IPS DF 6.9 (cell line): ENCODE results near the gene SLC35F1.

Source experiments
- DNase-seq: peaks from one replicate; pipeline ENCODE4 v3.0.0-alpha.2; 2013; ENCODE audit warnings: low read depth, low spot score
- H3K27ac ChIP-seq: one replicate; pipeline ENCODE4 v1.5.1; 2013; ENCODE audit warnings: low read length, control low read depth
- H3K27me3 ChIP-seq: 2 replicates; pipeline ENCODE4 v1.6.1; 2013; ENCODE audit warnings: mild to moderate bottlenecking, low read length; ENCODE audit not compliant: control insufficient read depth, insufficient read depth
- H3K36me3 ChIP-seq: 2 replicates; pipeline ENCODE4 v1.6.1; 2013; ENCODE audit warnings: low read length; ENCODE audit not compliant: control insufficient read depth, insufficient read depth
- H3K4me1 ChIP-seq: 2 replicates; pipeline ENCODE4 v1.6.1; 2013; ENCODE audit warnings: low read length; ENCODE audit not compliant: control insufficient read depth, insufficient read depth
- H3K4me3 ChIP-seq: 2 replicates; pipeline ENCODE4 v1.5.1; 2013; ENCODE audit warnings: mild to moderate bottlenecking, low read length
- H3K9me3 ChIP-seq: 2 replicates; pipeline ENCODE4 v1.6.1; 2013; ENCODE audit warnings: low read length, inconsistent platforms; ENCODE audit not compliant: control insufficient read depth, insufficient read depth
- WGBS: extraction: QIAGEN DNeasy Blood & Tissue Kit; methylation state at CpG from one replicate; pipeline ENCODE4 v1.1.7; 2013; ENCODE audit warnings: mixed read lengths, missing lambda C conversion rate; ENCODE audit not compliant: insufficient read length, insufficient coverage; 5-methylcytosine and 5-hydroxymethylcytosine counted together

The SLC35F1 gene

DNA sequence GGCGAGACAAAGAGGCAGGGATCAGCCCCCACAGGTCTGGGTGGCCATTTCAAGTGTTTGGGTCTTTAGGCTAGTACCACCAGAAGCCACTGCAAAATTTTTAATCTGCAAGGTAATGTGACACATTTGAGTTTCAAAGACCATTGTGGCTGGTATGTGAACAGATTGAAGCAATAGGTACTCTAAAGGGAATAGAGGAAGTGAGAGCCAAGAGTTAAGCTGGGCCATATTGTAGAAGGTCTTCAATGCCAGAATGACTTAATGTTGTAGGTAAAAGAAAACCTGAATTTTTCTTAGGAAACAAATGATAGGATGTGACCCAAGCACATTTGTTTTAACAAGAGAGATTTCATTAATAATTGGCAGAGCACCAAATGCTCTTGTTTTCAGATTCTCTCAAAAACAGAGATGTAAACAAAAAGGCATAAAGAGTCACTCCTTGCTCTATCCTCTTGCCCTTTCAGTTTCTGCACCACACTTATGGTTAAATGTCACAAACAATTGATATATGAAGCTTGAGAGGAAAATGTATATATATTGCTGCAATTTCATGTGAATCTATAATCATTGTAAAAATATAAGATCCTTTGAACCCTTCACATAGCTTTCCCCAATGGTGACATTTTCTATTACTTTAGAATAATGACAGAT, 333.9 kb downstream of the SLC35F1 start:
- Histone ChIP-seq H3K4me1 (no peaks in the 10 kb centered on the region), H3K27ac (no peak overlapping the region)

DNA sequence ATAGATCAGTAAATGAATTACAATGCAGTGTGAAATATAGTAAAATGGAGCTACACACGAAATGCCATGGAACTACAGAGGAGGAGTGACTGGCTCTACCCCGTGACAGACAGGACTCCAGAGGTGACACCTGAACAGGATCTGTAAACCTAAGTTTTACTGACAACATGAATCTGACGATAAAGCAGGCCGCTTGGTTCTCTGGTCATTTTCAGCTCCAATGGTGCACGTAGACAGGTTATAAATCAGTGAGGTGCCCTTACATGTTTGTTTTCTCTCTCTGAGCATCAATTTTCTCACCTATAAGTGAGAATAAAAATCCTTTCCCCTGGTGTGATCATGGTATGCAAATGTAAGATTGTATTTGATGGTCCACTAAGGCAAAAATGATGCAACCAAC, 339.3 kb downstream of the SLC35F1 start:
- no peaks in the 10 kb centered on the region for H3K4me1 ChIP-seq
- no peaks in the 10 kb centered on the region for H3K9me3 ChIP-seq
- no peak for DNase-seq
- H3K36me3 ChIP-seq: no peaks in the 10 kb centered on the region
- WGBS: no CpG with 5 or more reads among the region's 5 CpGs
- no peak overlapping the region for H3K4me3 ChIP-seq
- H3K27ac ChIP-seq: no peak overlapping the region
- no peaks in the 10 kb centered on the region for H3K27me3 ChIP-seq

More for the DNA sequence above, 333.9 kb downstream of the SLC35F1 start:
- WGBS: no CpG with 5 or more reads among the region's 1 CpG
- Histone ChIP-seq H3K36me3 (no peaks in the 10 kb centered on the region), H3K27me3 (no peaks in the 10 kb centered on the region), H3K4me3 (no peak overlapping the region), H3K9me3 (no peaks in the 10 kb centered on the region)
- DNase-seq: no peak

DNA sequence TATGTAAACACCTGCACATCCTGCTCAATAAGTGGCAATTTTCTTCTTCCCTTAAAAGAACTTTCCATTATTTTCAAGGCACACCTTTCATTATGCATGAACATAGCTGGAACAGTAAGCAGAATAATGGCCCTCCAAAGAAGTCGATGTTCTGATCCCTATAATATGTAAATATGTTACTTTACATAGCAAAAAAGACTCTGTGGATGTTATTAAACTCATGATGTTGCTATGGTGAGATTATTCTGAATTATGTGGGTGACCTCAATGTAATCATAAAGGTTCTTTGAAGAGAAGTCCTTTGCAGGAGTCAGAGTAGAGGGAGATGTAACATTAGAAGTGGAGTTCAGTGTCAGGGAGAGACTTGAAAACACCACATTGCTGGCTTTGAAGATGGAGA, 341.1 kb downstream of the SLC35F1 start:
- H3K9me3 ChIP-seq: no peaks in the 10 kb centered on the region
- H3K4me3 ChIP-seq: no peak overlapping the region
- H3K4me1 ChIP-seq: no peaks in the 10 kb centered on the region
- H3K27me3 ChIP-seq: no peaks in the 10 kb centered on the region
- no CpG with 5 or more reads among the region's 1 CpG for WGBS
- H3K27ac ChIP-seq: no peak overlapping the region
- H3K36me3 ChIP-seq: no peaks in the 10 kb centered on the region
- DNase-seq: no peak

DNA sequence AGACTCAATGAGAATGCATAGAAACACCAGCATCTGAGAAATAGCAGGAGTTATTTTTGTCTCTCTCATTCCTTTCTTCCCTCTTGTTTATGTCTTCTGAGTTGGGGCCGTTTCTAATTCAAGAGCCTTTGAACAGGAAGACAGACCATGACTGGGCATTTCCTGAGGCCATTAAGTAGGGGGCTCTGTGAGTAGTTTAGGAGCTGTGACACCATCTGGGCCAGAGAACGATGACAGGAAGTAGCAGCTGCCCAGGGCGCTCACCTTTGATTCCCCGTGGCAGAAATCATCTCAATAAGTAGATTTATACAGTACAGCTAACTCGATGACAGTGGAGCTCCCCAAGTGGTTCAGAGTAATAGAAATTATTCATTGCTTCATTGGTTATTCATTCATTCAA, 342.6 kb downstream of the SLC35F1 start:
- H3K36me3 ChIP-seq: no peaks in the 10 kb centered on the region
- no peak overlapping the region for H3K4me3 ChIP-seq
- no peaks in the 10 kb centered on the region for H3K4me1 ChIP-seq
- no CpG with 5 or more reads among the region's 5 CpGs for WGBS
- H3K27me3 ChIP-seq: no peaks in the 10 kb centered on the region
- no peak for DNase-seq
- H3K27ac ChIP-seq: no peak overlapping the region
- no peaks in the 10 kb centered on the region for H3K9me3 ChIP-seq

DNA sequence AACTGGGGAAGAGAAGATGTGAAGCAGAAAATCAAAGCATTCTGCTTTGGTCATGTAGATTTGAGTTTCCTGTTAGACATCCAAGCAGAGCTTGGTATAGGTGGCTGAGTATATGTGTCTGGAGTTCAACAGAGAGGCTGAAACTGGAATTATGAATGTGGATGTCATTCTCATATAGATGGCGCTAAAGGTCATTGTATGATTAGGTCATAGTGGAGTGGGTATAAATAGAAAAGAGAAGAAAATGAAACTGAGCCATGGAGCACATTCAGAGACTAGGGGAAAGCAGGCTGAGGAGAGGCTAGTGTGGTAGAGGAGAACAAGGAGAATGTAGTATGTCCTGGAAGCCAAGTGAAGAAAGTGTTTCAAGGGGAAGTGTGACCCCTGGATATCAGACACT, 345.4 kb downstream of the SLC35F1 start:
- H3K27ac ChIP-seq: no peak overlapping the region
- H3K27me3 ChIP-seq: no peaks in the 10 kb centered on the region
- H3K4me1 ChIP-seq: no peaks in the 10 kb centered on the region
- no CpG with 5 or more reads among the region's 1 CpG for WGBS
- H3K4me3 ChIP-seq: no peak overlapping the region
- DNase-seq: no peak
- H3K9me3 ChIP-seq: no peaks in the 10 kb centered on the region
- H3K36me3 ChIP-seq: no peaks in the 10 kb centered on the region

DNA sequence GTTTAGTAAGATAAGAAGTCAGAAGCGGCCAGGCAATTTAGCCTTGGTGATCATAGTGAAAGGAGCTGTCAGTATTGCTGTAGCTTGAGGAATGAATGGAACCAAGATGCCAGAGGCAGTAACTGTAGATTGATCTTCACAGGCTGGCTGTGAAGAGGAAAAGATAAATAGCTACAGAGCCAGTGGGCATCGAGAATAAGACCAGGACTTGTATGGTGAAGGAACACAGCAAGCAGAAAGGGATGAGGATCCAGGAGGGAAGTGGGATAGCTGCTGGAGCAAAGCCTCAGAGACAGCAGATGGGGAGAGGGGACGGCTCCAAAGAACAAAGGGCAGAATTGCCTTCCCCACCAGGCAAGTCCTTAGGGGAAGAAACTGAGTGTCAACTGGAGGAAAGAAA, 346.7 kb downstream of the SLC35F1 start:
- no peak overlapping the region for H3K4me3 ChIP-seq
- H3K36me3 ChIP-seq: no peaks in the 10 kb centered on the region
- no peaks in the 10 kb centered on the region for H3K4me1 ChIP-seq
- no CpG with 5 or more reads among the region's 3 CpGs for WGBS
- DNase-seq: no peak
- no peaks in the 10 kb centered on the region for H3K27me3 ChIP-seq
- no peak overlapping the region for H3K27ac ChIP-seq
- no peaks in the 10 kb centered on the region for H3K9me3 ChIP-seq

DNA sequence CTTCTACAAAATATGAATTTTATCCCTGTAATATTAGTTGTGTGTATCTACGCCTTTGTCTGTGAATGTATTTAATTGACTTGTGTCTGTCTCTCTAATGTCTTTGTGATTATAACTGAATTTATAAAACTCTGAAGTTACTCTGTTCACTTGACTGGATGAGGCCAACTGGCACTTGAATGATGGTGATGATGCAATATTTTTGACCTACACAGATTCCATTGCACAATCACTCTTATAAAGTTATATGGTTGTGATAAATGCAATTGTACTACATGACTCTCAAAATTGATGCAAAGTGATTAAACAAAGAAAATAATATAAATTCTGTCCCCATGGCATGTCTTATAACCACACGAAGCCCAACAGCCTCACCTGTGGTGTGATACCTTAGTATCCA, 353.8 kb downstream of the SLC35F1 start:
- no peaks in the 10 kb centered on the region for H3K36me3 ChIP-seq
- no peaks in the 10 kb centered on the region for H3K27me3 ChIP-seq
- no peaks in the 10 kb centered on the region for H3K9me3 ChIP-seq
- no CpG with 5 or more reads among the region's 2 CpGs for WGBS
- H3K4me3 ChIP-seq: no peak overlapping the region
- no peak for DNase-seq
- no peak overlapping the region for H3K27ac ChIP-seq
- no peaks in the 10 kb centered on the region for H3K4me1 ChIP-seq

DNA sequence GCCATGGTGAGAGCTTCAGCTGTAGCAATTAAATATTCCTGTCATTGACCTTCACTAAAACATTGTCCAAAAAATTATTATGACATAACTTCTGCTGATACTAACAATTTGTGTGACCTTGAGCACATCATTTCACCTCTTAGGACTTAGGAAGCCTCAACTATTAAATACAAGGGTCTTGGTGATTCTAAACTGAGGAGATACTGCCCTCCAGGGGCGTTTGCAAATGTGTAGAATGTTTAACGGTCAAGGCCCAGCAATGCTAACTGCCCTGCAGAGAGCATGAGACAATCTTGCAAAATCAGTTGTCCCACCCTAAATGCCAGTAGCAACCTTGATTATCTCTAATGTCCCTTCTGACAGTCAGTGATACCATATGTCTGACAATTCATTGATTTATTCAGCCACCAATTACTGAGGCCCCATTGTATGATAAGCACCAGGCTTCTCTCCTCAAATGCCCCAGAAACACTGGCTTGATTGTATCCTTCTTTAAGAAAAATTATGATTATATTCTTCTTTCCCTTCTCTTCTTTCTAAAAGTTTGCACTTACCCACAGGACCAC, 356.9 kb downstream of the SLC35F1 start:
- WGBS: no CpG with 5 or more reads among the region's 2 CpGs
- Histone ChIP-seq H3K4me1 (no peaks in the 10 kb centered on the region), H3K4me3 (no peak overlapping the region), H3K27ac (no peak overlapping the region), H3K27me3 (no peaks in the 10 kb centered on the region), H3K9me3 (no peaks in the 10 kb centered on the region), H3K36me3 (no peaks in the 10 kb centered on the region)
- DNase-seq: no peak

DNA sequence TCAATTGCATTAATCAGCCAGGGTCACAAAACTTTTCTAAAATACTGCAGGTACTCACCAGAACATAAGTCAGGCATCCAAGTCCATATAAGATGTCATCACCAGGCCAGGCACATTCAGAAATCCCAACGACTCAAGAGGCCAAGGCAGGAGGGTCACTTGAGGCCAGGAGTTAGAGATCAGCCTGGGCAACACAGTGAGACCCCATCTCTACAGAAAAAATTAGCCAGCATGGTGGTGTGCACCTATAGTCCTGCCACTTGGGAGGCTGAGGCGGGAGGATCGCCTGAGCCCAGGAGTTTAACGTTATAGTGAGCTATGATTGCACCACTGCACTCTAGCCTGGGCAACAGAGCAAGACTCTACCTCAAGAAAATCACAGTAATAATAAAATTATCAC, 362.6 kb downstream of the SLC35F1 start:
- Histone ChIP-seq H3K4me3 (no peak overlapping the region), H3K27ac (no peak overlapping the region)
- DNase-seq: no peak

DNA sequence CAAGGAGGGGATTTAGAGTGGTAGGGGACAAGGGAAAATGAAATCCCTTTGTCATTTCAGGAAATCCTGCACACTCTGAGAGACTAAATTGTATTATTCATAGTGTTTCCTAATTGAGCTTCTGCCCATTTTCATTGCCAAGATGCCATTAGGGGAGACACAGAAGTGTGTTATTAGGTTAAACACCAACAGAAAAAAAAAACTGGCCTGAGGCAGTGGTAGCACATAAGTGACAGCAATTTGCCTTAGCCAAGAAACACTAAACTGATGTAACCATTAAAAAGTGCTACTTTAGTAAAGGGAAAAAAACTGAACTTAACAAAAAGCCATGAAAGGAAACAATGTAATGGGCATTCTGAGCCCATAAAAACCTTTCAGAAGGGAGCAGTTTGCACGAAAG, 370.6 kb downstream of the SLC35F1 start:
- no peaks in the 10 kb centered on the region for H3K4me1 ChIP-seq
- no peak overlapping the region for H3K4me3 ChIP-seq
- WGBS: no CpG with 5 or more reads among the region's 1 CpG
- H3K9me3 ChIP-seq: no peaks in the 10 kb centered on the region
- H3K27me3 ChIP-seq: no peaks in the 10 kb centered on the region
- H3K27ac ChIP-seq: no peak overlapping the region
- no peaks in the 10 kb centered on the region for H3K36me3 ChIP-seq
- DNase-seq: no peak

More for the DNA sequence above, 362.6 kb downstream of the SLC35F1 start:
- no peaks in the 10 kb centered on the region for H3K9me3 ChIP-seq
- no peaks in the 10 kb centered on the region for H3K36me3 ChIP-seq
- no peaks in the 10 kb centered on the region for H3K27me3 ChIP-seq
- no CpG with 5 or more reads among the region's 4 CpGs for WGBS
- no peaks in the 10 kb centered on the region for H3K4me1 ChIP-seq

DNA sequence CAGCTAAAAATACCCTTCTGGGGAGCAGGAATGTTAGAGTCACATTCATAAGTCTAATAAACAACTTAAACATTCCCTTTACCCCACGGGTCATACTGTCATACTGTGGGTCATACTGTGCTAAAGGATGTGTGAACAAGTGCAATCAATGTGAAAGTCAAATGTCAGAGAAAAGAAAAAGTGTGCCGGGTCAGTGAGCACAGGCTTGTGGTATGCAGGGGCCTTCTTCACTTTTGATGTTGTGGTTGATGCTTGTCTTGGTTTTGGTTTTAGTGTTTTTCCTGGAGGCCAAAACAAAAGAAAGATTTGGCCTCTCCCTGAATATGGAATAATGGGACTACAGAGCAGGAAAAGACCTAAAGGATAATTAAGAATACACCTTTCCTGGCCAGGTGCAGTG, 373.1 kb downstream of the SLC35F1 start:
- WGBS: no CpG with 5 or more reads among the region's 2 CpGs
- no peak for DNase-seq
- Histone ChIP-seq H3K27ac (no peak overlapping the region), H3K36me3 (no peaks in the 10 kb centered on the region), H3K4me1 (no peaks in the 10 kb centered on the region), H3K4me3 (no peak overlapping the region), H3K27me3 (no peaks in the 10 kb centered on the region), H3K9me3 (no peaks in the 10 kb centered on the region)
